Panc1 (cell line): ENCODE measurements around the gene CLIC6. TPM values are rescaled to one million over a fixed set of nuclear protein-coding genes. Genes with fewer than 3 reads are reported as not detected.

Source experiments
- ATAC-seq: fragments of 200-7000 bp; cut with Tn5 transposase; 2 replicates; pipeline ENCODE4 v1.9.1; 2020; ENCODE audit warnings: mild to moderate bottlenecking, moderate library complexity
- BruUV-seq: library from RNA; stranded (reverse); fragments of 400-500 nt; replicated peaks from 2 replicates; lab custom pipeline; 2021; lab: Mats Ljungman, UMichigan
- CTCF ChIA-PET: fragments of 300-600 bp; sonication (Branson Sonifier 250); formaldehyde crosslinking; loops from one replicate; lab custom pipeline; 2022; ENCODE audit warnings: antibody characterized with exemption; lab: Charles Lee
- POLR2A ChIA-PET: fragments of 300-600 bp; sonication (Branson Sonifier 250); formaldehyde crosslinking; loops from one replicate; lab custom pipeline; 2022; ENCODE audit warnings: antibody characterized with exemption; lab: Charles Lee
- DNase-seq: peaks from one replicate; pipeline ENCODE4 v3.0.0-alpha.2; 2010; ENCODE audit warnings: low read depth, low spot score
- H3K27ac ChIP-seq: 2 replicates; pipeline ENCODE4 v1.5.1; 2011; ENCODE audit warnings: mild to moderate bottlenecking, low read length, inconsistent platforms
- H3K27me3 ChIP-seq: fragments of 200-500 bp; sonication (Bioruptor generic); 2 replicates; pipeline ENCODE4 v1.6.0; 2014; ENCODE audit warnings: low read length, inconsistent platforms; ENCODE audit not compliant: control insufficient read depth, insufficient read depth
- H3K36me3 ChIP-seq: fragments of 200-500 bp; sonication (Bioruptor generic); 2 replicates; pipeline ENCODE4 v1.5.1; 2014; ENCODE audit warnings: inconsistent platforms, mild to moderate bottlenecking, low read length, moderate library complexity; ENCODE audit not compliant: control insufficient read depth, insufficient read depth
- H3K4me1 ChIP-seq: 2 replicates; pipeline ENCODE4 v1.5.1; 2011; ENCODE audit warnings: inconsistent platforms, mild to moderate bottlenecking, low read length, moderate library complexity; ENCODE audit not compliant: control insufficient read depth, insufficient read depth
- H3K4me3 ChIP-seq, 2 experiments: 2 replicates each; pipeline ENCODE4 v1.5.1; 2011 to 2012; ENCODE audit warnings: low read depth in 2 of 2, low read length in 2 of 2, mild to moderate bottlenecking in 2 of 2, inconsistent platforms in 1 of 2, moderate library complexity in 1 of 2
- H3K9me3 ChIP-seq: fragments of 200-500 bp; sonication (Bioruptor generic); 2 replicates; pipeline ENCODE4 v1.5.1; 2014; ENCODE audit warnings: low read depth, mild to moderate bottlenecking, inconsistent platforms, low read length, moderate library complexity; ENCODE audit not compliant: control insufficient read depth, insufficient read depth
- POLR2AphosphoS5 ChIP-seq: IDR thresholded peaks from 2 replicates; pipeline ENCODE4 v1.6.1; 2012; ENCODE audit warnings: mild to moderate bottlenecking, low read depth, low read length, moderate library complexity
- SIN3A ChIP-seq: IDR thresholded peaks from 2 replicates; pipeline ENCODE4 v1.6.1; 2012; ENCODE audit warnings: low read depth, mild to moderate bottlenecking, low read length, moderate library complexity, borderline replicate concordance; ENCODE audit not compliant: insufficient read depth
- TCF7L2 ChIP-seq: IDR thresholded peaks from 2 replicates; pipeline ENCODE4 v1.6.1; 2011; ENCODE audit warnings: mild to moderate bottlenecking, low read depth, low read length, inconsistent platforms
- in situ Hi-C: cut with HindIII; loops from 2 replicates; pipeline ENCODE4 v1.10.0; 2016; ENCODE audit warnings: low sequenced_read_pairs, low pct_unique_long_range_greater_than_20kb
- intact Hi-C: fragments of 100-400 bp; cut with micrococcal nuclease; formaldehyde crosslinking; loops from one replicate; pipeline ENCODE4 v1.10.0; 2022; ENCODE audit not compliant: unreplicated experiment
- total RNA-seq: library from RNA; stranded (reverse); gene quantifications from one replicate; pipeline ENCODE4 v1.2.1, GENCODE V29; 2021; ENCODE audit not compliant: unreplicated experiment
- TF ChIP-seq, protein P1 (sequence below), 2 experiments: IDR thresholded peaks; 2 replicates each; pipeline ENCODE4 v1.6.1; 2011 to 2012; ENCODE audit warnings: low read depth in 2 of 2, control low read depth in 1 of 2, low read length in 1 of 2, mild to moderate bottlenecking in 1 of 2, moderate library complexity in 1 of 2; ENCODE audit not compliant: insufficient read depth in 1 of 2
- TF ChIP-seq, protein P2 (sequence below): fragments of 450-650 bp; IDR thresholded peaks from 2 replicates; pipeline ENCODE4 v1.5.1; 2017; ENCODE audit warnings: mild to moderate bottlenecking

Gene CLIC6
- total RNA-seq, 1 experiment from 2014 or later = 0.05 TPM

DNA sequence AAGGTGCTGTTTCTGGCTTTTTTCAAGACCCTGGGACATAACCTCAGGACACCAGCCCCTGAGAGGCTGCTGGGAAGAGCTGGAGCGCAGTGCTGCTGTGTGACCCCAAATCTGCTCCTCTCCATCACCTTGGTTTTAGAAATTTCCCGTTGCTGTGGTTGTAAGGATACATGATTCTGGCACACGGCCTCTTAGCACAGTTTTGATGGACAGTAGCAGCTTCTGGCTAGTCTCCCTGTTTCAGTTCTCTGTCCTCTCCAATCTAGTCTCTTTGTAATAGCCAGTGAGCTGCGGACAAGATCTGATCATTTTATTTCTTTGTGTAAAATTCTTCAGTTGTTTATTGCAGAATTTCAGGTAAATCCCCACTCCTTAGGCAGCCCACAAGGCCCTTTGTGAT, 3.1 kb downstream of the CLIC6 start:
- Histone ChIP-seq H3K4me1 (no peaks in the 10 kb centered on the region), H3K9me3 (no peaks in the 10 kb centered on the region), H3K4me3 (no peak overlapping the region), H3K36me3 (no peaks in the 10 kb centered on the region), H3K27ac (no peak overlapping the region), H3K27me3 (peaks cover 28% of the 10 kb centered on the region)
- ChIA-PET POLR2A (no interaction called here), CTCF (no interaction called here)
- ATAC-seq (no peak), DNase-seq (no peak)
- BruUV-seq = no TSS peak
- TF ChIP-seq TCF7L2 (no peak), POLR2AphosphoS5 (no peak), SIN3A (no peak)
- TF ChIP-seq, protein P1, sequence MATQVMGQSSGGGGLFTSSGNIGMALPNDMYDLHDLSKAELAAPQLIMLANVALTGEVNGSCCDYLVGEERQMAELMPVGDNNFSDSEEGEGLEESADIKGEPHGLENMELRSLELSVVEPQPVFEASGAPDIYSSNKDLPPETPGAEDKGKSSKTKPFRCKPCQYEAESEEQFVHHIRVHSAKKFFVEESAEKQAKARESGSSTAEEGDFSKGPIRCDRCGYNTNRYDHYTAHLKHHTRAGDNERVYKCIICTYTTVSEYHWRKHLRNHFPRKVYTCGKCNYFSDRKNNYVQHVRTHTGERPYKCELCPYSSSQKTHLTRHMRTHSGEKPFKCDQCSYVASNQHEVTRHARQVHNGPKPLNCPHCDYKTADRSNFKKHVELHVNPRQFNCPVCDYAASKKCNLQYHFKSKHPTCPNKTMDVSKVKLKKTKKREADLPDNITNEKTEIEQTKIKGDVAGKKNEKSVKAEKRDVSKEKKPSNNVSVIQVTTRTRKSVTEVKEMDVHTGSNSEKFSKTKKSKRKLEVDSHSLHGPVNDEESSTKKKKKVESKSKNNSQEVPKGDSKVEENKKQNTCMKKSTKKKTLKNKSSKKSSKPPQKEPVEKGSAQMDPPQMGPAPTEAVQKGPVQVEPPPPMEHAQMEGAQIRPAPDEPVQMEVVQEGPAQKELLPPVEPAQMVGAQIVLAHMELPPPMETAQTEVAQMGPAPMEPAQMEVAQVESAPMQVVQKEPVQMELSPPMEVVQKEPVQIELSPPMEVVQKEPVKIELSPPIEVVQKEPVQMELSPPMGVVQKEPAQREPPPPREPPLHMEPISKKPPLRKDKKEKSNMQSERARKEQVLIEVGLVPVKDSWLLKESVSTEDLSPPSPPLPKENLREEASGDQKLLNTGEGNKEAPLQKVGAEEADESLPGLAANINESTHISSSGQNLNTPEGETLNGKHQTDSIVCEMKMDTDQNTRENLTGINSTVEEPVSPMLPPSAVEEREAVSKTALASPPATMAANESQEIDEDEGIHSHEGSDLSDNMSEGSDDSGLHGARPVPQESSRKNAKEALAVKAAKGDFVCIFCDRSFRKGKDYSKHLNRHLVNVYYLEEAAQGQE (IDR thresholded peaks at IDR 0.05; ENCODE audit: insufficient read depth in 1 of 2, low read depth in 2 of 2, low read length in 1 of 2) = no peak
- TF ChIP-seq, protein P2, sequence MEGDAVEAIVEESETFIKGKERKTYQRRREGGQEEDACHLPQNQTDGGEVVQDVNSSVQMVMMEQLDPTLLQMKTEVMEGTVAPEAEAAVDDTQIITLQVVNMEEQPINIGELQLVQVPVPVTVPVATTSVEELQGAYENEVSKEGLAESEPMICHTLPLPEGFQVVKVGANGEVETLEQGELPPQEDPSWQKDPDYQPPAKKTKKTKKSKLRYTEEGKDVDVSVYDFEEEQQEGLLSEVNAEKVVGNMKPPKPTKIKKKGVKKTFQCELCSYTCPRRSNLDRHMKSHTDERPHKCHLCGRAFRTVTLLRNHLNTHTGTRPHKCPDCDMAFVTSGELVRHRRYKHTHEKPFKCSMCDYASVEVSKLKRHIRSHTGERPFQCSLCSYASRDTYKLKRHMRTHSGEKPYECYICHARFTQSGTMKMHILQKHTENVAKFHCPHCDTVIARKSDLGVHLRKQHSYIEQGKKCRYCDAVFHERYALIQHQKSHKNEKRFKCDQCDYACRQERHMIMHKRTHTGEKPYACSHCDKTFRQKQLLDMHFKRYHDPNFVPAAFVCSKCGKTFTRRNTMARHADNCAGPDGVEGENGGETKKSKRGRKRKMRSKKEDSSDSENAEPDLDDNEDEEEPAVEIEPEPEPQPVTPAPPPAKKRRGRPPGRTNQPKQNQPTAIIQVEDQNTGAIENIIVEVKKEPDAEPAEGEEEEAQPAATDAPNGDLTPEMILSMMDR = no peak
- in situ Hi-C loops (no loop called here), intact Hi-C loops (no loop called here)

DNA sequence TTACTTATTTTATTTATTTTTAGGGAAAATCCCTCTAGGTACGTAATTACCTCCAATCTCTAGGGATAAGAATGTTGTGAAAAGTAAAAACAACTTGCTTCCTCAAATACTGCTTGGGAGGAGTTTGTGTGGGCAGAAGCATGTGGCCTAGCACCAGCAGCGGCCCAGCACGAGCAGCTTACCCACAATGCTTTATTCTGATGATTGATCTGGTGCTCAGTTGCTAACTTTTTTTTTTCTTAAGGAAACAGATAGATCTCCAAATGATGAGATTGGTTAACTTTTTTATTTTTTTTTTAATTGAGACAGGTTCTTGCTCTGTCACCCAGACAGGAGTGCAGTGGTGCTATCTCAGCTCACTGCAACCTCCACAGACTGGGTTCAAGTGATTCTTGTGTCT, 4.2 kb downstream of the CLIC6 start:
- CTCF ChIA-PET = no interaction called here
- ATAC-seq = no peak
- H3K27me3 ChIP-seq = peaks cover 23% of the 10 kb centered on the region

More for the DNA sequence above, 4.2 kb downstream of the CLIC6 start:
- in situ Hi-C loops = no loop called here
- TF ChIP-seq, protein P2 = no peak
- TF ChIP-seq, protein P1 (IDR thresholded peaks at IDR 0.05; ENCODE audit: insufficient read depth in 1 of 2, low read depth in 2 of 2, low read length in 1 of 2) = no peak
- TF ChIP-seq POLR2AphosphoS5 (no peak), SIN3A (no peak), TCF7L2 (no peak)
- Histone ChIP-seq H3K27ac (no peak overlapping the region), H3K9me3 (no peaks in the 10 kb centered on the region), H3K4me1 (no peaks in the 10 kb centered on the region), H3K4me3 (no peak overlapping the region), H3K36me3 (no peaks in the 10 kb centered on the region)
- no peak for DNase-seq
- intact Hi-C loops = no loop called here
- POLR2A ChIA-PET = no interaction called here
- BruUV-seq = no TSS peak
